Ishikawa (cell line): Measurements from ENCODE around the gene CRCP.

Experiments
- CEBPB ChIP-seq: IDR thresholded peaks from 2 replicates; pipeline ENCODE4 v1.6.1; 2012
- CREB1 ChIP-seq: IDR thresholded peaks from 2 replicates; pipeline ENCODE4 v1.6.1; 2012; ENCODE audit warnings: low read depth
- EGR1 ChIP-seq: IDR thresholded peaks from 2 replicates; pipeline ENCODE4 v1.6.1; 2012
- EP300 ChIP-seq: IDR thresholded peaks from 2 replicates; pipeline ENCODE4 v1.6.1; 2012; ENCODE audit warnings: borderline replicate concordance
- MAX ChIP-seq: IDR thresholded peaks from 2 replicates; pipeline ENCODE4 v1.6.1; 2012
- NFIC ChIP-seq: IDR thresholded peaks from 2 replicates; pipeline ENCODE4 v1.6.1; 2012
- RAD21 ChIP-seq: IDR thresholded peaks from 2 replicates; pipeline ENCODE4 v1.6.1; 2012; ENCODE audit warnings: low read depth
- REST ChIP-seq: IDR thresholded peaks from 2 replicates; pipeline ENCODE4 v1.6.1; 2012; ENCODE audit warnings: low read depth, mild to moderate bottlenecking
- TAF1 ChIP-seq: IDR thresholded peaks from 2 replicates; pipeline ENCODE4 v1.6.1; 2012; ENCODE audit warnings: low read depth, mild to moderate bottlenecking
- TCF12 ChIP-seq: IDR thresholded peaks from 2 replicates; pipeline ENCODE4 v1.6.1; 2012; ENCODE audit warnings: low read depth
- TEAD4 ChIP-seq: IDR thresholded peaks from 2 replicates; pipeline ENCODE4 v1.6.1; 2012
- USF1 ChIP-seq: IDR thresholded peaks from 2 replicates; pipeline ENCODE4 v1.6.1; 2012
- YY1 ChIP-seq: IDR thresholded peaks from 2 replicates; pipeline ENCODE4 v1.6.1; 2012; ENCODE audit warnings: low read depth

- TF ChIP-seq RAD21 (no peak), TCF12 (no peak), EGR1 (no peak), REST (no peak), TAF1 (no peak), MAX (no peak), CREB1 (no peak), EP300 (no peak), TEAD4 (no peak), NFIC (no peak), CEBPB (no peak), YY1 (no peak), USF1 (no peak)
These were observed 31.7 kb upstream of the CRCP start for GRCh38 chr7:66082886-66083415.
